Stimulated activated CD8-positive, alpha-beta memory T cell treated with anti-CD3 and anti-CD28 coated beads, Interleukin-15, amount 100 ng/mL, for 1 hour (primary cell): ENCODE data around the gene DAG1.
A peak's percentile ranks its signal among the peaks of the same experiment; 100 is the strongest.

ENCODE experiments used
- DNase-seq: peaks from one replicate; pipeline ENCODE4 v3.0.0-alpha.2; 2020; ENCODE audit warnings: low read depth

DAG1 gene

DNA sequence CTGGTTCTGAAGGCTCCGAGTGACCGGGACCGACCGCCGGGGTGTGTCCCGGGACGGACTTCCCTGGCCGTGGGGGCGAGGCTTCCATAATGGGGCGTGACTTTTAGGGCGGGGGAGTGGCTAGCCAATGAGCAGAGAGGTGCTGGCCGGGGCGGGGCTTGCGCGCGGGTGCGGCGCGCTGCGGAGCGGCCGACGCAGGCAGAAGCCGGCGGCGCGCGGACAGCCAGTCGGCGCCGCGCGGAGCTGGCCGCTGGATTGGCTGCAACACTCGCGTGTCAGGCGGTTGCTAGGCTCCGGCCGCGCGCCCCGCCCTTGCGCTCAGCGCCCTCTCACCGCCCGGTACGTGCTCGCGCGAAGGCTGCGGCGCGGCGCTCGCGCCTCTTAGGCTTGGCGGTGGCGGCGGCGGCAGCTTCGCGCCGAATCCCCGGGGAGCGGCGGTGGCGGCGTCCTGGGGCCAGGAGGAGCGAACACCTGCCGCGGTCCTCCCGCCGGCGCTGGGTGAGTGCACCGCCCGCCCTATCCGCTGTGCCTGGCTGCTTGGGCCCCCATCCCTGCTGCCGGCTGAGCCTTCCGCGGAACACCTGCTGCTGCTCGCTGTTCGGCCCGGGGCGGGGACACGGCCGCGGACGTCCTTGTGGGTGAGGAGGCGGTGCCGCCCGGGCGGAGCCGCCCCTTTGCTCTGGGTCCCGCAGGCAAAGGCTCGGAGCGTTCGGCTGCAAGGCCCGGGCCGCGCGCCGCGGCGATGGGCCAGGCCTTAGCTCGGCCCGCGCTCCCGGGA, at the start of gene DAG1:
Gene DAG1 (plus strand): TSS at position 332 of the 778 bp plus-strand sequence. CDS start 40,268 bp downstream, outside the sequence.
- peak; percentile 89 for DNase-seq

DNA sequence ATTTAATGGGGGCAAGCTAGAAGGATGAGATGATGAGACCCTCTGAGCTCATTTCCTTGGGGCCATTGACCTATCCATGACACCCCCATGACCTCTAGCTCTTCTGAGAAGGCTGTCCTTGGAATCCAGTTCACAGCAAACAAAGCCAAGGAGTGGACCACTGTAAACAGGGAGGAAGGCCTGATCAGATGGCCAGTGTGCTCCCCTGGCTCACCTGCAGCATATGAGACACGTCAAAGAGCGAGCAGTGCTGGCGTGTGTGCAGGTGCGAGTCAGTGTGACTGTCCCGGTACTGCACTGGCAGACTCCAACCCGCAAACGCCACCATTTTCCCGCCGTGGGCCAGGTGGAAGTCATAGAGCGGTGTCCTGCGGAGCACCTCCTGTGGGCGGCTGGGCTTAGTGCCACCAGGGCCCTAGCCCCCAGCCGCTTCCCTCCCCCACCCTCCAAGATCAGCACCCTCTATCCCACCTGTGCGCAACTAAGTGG, 48.1 kb upstream of the DAG1 start:
- DNase-seq: no peak

DNA sequence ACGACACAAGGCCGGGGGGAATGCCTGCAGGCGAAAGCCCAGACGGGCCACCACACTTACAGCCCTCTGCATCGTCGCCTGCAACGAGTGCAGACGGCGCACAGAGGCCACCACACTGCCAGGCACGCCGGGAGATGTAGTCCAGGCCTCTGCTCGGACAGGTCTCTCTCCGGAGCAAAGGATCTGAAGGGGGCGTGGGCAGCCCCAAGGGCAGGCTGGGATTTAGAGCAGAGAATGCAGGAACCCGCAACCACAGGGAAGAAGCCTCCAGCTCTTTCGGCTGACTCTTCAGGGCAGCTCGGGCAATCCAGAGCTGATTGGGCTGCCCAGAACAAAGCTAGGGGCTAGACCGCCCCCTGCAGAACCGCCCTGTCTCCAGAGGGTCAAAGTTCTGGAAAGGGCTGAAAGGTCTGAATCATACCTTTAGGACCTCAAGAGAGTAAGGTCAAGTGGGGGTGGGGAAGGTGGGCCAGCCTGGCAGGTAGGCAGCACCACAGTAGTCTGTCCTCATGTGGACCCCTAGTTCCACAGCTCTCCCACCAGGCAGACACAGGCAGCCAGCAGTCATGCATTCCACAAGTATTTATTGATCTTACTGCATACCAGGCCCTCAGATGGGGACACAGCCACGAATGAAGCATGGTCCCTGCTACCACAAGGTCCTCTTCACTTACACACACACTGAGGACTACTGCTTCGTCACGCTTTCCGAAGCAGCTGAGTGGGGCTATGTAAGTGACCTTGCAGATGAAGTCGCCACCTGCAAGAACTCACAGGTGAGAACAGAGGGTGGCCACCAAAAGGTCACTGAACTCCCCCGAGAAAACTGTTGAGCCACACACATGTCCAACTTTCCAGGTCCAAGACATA, 47.5 kb upstream of the DAG1 start, which contains the start of gene AMT:
Gene AMT (minus strand): TSS at position 95 of the 870 bp plus-strand sequence. CDS start 23 bp downstream, at position 72.
- DNase-seq: no peak

DNA sequence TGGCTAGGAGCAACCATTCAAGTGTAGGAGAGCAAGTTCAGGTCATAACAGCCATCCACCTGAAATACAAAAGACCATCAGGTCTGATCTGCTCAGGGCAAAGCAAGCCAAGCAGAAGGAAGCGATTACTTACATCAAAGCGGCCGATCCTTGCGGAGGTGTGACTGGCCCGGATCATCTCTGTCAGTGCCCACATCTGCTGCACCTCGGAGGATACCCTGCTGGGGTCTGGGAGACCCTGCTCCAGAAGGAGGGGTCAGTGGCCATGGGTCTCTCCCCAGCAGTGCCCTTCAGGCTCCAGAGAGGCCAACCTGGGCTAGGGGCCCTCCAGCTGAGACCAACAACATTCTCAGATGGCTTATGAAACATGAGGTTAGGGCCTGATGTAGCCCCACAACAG, 45.3 kb upstream of the DAG1 start:
- DNase-seq: no peak

DNA sequence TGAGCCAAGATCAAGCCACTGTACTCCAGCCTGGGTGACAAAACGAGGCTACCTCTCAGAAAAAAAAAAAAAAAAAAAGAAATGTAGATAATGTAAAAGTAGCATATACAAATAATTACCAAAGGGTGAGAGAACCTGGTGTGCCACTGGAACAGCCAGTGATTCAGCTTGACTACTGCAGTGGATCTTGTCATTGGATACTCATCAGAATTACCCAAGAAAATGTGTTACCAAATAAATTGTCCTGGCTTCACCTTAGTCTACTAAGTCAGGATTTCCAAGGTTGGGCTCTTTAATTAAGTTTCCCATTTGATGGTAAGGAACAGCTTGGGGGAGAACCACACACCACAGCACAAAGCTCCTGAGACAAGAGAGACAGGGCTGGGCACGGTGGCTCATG, 42.5 kb upstream of the DAG1 start:
- no peak for DNase-seq

DNA sequence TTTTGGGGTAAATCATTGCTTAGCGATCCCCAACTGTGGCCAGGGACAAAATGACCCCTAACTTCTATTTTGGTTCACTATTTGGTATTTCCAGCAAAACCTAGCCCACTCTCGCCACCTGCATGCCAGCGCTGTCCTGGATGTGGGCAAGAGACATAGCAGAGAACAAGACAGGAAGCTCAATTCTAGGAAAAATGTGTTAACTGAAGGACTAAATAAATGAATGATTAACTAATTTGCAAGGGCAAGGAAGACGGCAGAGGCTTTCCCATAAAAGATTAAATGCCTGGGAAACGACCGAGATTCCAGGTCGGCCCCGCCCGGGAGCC, 41.4 kb upstream of the DAG1 start:
- DNase-seq: no peak

DNA sequence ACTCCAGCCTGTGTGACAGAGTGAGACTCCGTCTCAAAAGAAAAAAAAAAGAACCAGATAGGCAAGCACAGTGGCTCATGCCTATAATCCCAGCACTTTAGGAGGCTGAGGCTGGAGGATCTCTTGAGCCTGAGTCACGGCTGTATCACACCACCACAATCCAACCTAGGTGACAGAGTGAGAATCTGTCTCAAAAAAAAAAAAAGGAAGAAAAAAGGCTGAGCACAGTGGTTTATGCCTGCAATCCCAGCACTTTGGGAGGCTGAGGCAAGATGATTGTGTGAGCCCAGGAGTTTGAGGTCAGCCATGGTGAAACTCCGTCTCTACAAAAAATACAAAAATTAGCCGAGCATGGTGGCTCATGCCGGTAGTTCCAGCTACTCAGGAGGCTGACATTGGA, 35.3 kb upstream of the DAG1 start:
- no peak for DNase-seq

DNA sequence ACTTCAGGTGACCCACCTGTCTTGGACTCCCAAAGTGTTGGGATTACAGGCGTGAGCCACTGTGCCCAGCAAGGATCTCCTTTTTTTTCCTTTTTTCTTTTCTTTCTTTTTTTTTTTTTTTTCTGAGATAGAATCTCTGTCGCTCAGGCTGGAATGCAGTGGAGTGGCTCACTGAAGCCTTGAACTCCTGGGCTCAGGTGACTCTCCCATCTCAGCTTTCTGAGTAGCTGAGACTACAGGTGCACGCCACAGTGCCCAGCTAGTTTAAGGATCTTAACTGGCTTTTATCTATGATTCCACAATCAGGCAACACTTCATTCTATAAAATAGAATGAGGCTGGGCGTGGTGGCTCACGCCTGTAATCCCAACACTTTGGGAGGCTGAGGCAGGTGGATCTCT, 24.7 kb upstream of the DAG1 start:
- DNase-seq: no peak

DNA sequence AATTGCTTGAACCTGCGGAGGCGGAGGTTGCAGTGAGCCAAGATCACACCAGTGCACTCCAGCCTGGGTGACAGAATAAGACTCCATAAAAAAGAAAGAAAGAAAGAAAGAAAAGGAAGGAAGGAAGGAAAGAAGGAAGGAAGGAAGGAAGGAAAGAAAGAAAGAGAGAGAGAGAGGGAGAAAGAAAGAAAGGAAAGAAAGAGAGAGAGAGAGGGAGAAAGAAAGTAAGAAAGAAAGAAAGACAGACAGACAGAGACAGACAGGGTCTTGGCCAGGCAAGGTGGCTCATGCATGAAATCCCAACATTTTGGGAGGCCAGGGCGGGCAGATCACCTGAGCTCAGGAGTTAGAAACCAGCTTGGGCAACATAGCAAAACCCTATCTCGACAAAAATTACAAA, 16.4 kb upstream of the DAG1 start:
- no peak for DNase-seq

DNA sequence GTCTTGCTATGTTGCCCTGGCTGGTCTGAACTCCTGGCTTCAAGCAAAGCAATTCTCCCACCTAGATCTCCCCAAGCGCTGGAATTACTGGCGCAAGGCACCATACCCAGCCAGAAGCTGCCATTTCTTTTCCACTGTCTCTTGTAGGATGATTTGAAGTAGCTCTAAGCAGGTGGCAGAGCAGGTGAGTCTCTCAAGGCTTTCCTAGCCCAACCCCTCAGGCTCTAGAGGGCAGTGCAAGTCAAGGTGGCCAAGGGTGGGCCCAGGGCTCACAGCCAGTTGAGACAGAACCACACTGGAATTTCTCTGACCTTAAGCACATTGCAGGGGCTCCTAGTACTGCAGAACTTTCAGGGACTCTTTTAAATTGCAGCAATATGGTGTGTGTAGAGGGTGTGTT, 15.6 kb upstream of the DAG1 start:
- no peak for DNase-seq

DNA sequence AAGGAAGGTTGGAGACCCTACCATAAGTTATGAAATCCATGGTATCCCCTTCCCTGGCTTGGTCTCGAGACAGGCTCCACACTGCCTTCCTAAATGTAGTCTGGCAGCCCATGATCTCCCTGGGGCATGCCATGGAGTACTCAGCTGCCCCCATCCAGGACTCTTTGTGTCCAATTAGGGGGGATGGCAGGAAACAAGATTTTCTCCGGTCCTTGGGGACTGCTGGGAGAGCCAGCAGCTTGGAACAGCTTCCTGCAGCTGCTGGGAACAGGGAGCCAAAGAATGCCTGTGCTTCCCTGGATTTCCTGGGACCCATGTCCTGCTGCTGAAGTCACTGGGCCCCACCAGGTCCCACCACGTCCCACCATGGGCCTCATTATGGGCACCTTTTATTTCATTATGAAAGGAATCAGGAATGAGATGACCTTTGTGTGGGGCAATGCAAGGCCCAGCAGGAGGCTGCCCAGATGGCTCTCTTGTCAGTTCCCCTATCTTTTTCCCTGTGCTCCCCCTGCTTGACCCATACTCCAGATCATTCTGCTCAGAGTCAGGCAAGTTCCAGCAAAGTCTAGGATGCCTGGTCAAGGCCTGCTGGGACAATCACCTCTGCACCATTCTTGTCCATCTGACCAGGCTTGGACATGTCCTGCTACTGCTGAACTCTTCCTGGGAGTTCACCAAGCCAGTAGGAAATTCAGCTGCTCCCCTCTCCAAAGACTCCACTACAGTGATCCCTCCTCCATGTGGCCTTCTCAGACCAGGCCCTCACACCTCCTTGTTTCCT, 15.0 kb upstream of the DAG1 start:
- DNase-seq: no peak

DNA sequence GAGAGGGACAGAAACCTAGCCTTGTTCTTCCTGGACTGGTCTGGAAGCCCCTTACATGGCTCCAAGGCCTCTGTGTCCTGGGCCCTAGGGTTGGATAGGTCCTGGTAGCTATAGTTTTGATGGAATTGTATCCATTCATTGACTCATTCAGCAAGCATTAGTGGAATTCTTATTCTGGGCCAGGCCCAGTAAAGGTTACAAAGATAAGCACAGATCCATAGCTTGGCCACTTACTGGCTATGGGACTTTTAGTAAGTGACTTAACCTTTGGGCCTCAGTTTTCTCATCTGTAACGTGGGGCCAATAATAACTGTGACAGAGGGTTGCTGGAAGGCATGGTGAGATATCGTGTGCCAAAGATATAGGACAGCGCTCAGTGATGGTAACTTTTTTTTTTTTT, 13.6 kb upstream of the DAG1 start:
- no peak for DNase-seq

DNA sequence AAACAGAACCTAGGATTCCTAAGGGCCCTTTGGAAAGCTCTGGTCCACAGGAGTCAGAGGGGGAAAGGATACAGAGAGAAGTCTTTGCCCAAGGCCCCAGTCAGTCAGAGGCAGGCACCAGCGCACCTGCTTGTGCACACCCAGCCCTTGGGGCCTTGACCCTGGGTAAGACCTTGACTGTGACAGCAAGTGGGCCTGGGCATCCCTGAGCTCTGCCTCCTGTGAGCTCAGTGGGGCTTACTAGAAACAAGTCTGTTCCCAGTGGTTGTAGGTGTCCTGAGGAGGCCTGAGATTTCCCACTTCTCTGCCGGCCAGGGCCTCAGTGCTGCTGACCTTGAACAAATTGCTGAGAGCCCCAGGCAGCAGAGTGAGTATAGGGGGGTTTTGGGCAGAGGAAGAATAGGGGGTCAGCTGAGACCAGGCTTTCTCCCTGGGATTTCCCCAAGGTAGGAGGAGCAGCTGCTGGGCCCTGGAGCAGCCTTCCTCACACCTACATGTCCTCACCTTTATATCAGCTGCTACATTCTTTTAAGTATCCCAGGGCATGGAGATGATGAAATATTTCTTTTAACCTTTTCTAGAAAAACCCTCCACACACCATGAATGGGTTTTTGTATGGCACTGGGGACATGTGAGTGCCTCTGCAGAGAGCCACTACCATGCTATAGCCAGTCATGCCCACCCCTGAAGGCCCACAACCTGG, 9.7 kb upstream of the DAG1 start:
- no peak for DNase-seq

DNA sequence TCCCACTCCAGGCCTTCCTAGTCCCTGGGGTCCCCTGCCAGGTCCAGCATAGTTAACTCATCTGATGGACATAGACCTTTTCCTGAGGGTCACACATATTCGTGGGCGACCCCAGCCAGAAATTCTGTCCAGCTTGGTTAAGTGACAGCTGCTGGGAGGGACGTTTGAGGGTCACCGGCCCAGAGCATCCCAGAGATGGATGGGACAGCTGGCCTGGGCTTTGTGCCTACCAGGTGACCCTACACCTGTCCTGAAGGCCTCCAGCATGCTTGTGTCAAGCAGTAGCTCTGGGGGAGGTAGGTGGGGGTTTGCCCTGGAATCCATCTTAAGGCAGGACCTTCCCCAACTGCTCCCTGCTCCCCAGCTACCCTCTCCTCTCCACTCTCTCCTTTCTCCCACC, 9.1 kb upstream of the DAG1 start:
- no peak for DNase-seq

DNA sequence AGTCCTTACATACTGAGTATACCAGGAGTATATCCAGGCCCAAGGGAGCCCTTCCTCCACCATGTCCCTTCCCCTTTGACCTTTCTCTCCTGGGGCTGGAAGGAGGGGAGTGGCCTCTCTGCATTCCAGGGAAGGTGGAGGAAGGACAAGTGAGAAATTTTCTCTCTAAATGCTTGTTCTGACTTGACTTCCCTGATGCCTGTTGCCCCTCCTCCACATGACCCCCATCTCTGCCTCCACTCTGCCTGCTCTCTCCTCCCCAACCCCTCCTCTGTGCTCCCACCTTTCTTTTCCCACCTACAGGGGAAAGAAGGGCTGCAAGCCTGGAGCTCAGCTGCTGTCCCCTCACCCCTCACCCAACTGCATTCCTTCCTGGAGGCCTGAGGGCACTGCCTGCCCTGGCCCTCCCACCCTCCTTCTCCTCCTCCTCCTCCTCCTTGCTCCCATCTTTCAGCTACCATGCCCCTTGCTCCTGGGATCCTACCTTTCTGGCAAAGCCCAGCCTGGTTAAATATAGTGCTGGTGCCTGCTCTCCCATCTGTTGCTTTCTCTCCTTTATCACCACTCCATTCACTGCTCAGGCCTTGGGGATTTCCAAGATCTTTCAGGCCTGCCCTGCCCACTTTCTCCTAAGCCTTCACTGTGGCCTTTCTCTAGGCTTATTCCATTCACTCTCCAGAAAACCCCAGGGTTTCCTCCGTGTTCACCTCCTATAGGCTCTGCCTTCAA, 8.5 kb upstream of the DAG1 start:
- DNase-seq: no peak

DNA sequence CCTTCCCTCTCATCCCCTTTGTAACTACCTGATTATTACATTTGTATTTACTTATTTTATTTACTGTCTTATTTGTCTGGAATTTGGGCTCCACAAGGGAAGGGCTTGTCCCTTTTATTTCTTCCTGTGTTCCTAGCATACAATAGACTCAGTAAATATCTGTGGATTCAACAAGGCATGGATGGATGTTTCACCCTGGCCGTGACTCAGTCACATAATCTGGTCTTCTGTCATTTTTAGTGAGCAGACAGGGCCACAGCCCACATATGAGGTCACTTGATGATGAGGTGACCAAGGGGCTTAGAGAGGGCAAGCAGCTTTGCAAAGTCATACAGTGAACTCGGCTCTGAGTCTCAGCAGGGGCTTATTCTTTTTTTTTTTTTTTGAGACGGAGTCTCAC, 7.8 kb upstream of the DAG1 start:
- DNase-seq: no peak

DNA sequence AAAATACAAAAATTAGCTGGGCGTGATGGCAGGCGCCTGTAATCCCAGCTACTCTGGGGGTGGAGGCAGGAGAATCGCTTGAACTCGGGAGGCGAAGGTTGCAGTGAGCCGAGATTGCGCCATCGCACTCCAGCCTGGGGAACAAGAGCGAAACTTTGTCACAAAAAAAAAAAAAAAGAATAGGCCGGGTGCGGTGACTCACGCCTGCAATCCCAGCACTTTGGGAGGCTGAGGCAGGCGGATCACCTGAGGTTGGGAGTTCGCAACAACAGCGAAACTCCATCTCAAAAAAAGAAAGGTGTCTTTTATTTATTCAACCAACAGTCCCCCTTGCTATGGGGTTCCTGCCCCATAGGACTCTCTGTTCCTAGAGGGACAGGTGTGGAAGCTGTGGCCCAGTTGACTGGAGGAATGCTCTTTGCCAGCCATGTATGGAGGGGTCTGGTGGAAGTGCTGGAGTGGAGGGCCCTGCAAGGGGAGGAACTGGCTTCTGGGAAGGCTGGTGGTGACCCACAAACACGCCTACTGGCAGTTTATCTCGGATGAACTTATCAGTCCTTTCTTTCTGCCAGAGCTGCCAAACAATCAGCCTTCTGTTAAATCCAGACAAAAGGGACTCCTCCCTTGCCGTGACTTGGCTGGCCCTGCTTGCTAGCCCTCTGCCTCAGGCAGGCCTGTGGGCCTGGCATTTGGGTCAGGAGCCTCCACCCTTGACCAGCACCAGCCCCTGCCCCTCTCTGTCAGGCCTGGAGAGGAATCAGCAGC, 4.6 kb upstream of the DAG1 start:
- DNase-seq: no peak

DNA sequence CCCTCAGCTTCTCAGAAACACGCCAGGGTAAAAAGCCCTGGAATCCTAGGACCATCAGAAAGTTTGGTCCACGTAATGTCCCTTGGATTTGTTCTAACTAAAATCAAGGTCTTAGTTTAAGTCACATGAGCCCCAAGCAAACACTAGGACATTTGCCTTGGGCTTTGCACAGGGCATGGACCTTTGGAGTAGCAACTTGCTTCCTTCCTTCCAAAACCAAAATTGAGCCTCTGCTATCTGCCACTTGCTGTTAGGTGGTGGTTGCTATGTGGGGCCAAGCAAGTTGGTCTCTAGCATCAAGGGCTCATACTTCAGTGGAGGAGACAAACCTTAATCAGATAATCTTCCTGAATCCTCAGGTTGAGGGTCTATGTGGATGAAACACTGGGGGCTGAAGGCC, 4.0 kb upstream of the DAG1 start:
- DNase-seq: no peak

DNA sequence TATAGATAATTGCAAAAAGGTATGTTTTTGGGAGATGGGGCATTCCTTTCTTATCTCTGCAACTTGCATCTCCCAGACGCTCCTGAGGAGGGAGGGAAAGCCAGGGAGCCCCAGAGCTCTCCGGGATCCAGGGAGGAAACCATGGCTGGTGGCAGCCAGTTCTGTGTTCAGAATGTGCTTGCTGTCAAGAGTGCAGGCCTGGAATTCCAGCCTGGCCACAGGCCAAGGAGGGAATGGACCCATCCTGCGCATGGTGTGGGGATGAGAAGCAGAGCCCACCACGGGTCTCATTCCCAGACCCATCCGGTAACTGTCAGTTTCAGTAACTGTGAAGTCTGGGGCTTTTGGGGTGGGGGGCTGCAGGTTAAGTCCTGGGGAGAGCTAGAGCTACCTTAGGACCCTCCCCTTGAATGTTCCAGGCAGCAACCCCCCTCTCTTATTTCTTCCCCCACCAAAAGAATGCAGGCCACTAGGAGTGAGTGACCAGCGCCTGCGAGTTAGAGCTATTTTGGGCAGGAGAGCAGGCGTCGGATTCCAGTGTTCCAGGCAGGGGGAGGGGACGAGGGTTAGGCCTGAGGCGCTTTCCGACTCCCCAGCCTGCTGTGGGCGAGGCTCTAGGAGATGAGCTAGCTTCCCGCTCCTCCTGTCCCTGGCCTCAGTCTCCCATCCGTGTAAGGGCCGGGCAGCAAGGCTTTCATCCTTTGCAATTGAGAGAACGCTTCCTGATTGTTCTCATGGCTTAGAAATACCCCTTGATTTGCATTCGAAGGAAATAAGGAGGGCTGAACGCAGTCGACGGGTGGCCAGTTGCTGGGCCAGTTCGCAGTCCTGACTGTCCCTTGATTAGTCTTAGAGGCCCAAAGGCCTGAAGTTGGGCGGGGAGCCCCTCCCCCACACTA, 781 bp upstream of the DAG1 start:
- DNase-seq: no peak
